Inflammatory macrophage treated with lipopolysaccharide for 4 hours (primary cell): ENCODE results near the gene MAPK11.
A peak's percentile ranks its signal among the peaks of the same experiment; 100 is the strongest.

Experiments
- DNase-seq: peaks from one replicate; pipeline ENCODE4 v3.0.0-alpha.2; 2020

Gene MAPK11

DNA sequence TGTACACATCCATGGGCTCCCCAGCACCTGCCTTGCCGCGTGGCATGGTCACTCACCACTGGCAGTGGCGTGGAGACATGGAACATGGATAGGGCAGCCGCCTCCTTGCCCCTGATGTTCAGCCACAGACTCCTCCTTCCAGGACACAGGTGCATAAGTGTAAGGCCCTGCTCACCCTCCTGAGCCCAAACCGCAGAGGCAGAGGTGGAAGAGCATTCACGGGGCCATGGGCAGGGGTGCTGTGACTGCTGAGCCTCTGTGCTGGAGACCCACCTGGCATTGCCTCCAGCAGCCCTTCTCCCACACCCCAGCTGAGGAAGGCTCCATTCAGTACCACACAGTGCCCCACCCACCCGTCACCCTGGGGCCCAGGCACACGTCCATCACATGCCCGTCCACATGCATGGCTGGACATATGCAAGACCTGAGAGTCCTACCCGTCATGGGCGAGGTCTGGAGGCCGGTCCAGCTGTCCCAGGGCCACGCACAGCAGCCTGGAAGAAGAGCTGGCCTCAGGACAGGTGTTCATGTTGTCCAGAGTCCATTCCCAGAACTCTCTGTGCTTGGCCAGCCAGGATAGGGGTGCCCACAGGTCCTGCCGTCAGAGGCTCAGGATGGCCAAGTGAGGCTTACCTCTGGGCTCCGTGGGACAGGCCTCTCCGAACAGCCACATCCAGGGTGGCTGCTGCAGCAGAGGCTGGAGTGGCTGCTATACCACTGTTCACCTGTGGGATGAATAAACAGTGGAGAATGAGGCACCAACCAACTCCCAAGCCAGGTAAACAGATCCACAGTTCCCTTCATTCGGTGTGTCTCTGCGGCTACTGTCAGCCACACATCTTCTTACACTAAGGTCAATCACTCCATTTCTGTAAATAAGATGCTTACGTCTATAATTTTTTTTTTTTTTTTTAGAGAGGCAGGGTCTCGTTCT is 23.7 kb downstream of the MAPK11 start:
- no peak for DNase-seq

DNA sequence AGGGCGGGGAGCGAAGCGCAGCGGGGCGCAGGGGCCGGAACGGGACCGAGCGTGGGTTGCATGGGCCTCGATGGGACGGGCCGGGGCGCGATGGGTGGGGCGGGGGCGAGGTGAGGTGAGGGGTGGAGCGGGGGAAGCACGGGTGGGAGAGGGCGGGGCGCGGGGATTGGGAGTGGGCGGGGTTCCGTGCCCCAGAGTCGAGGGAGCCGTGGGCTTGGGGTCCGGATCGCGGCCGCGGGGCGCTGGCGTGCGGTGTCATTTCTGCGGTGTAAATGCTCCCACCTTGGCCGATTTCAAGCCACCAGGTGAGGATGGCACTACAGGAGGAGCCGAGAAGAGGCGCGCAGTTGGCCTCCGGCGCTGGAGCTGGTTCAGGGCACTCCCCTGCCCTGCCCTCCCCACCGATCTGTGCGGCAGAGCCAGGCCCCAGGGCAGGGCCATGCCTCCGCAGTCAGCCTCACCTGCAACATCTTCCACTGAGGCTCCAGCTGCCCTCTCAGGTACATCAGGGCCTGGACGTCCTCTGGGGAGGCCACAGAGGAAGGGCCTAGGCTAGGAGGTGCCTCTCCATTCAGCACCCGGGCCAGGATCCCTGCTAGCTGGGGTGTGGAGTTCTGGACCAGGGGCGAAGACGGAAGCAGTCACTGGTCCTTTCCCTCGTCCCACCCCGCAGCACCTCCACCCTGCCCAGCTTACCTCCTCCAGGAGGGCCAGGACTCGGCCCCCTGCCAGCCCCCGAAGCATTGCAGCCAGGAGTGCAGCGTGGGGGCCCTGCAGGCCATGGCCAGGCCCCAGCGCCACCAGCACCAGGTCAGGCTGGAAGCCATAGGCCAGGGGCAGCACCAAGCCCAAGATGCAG is 24.7 kb downstream of the MAPK11 start:
- DNase-seq: no peak

DNA sequence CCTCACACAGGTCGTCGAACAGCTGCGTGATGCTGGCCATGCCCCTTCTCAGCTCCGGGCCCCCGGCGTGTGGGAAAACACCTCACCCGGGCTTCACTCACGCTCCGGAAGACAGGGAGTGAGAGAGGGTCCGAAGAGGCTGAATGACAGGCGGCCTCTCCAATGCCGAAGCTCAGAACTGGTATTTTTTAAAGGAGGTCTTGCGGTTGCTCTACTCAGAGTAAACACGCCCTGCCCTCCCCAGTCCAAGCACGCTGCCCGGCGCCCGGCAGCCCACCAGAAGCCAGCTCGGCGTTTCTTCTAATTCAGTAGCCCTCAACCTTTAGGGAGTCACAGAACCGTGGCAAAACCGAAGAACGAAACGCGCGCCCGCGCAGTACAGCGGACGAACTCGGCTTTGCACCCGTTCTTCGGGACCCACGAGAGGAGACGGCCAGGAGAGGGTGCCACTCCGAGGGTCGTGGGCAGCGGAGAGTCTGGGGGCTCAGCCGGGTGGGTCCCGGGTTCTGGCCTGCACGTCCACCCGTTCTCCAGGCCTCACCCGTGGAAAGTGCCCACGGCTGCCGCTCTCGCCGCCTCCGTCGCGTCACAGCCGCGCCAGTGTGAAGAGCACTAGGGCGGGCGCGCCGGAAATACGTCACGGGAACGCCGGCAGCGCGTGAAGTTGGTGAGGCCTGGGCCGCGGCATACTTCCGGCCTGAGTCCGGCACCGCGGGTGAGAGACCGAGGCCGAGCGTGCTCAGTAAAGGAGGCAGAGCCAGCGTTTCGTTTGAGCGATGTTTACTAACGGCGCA is 25.6 kb downstream of the MAPK11 start, which contains the start of gene TUBGCP6:
TSS of gene TUBGCP6 (minus strand) at position 604 of the 794 bp plus-strand sequence. CDS start at position 40, 564 bp downstream.
- peak; percentile 95 for DNase-seq

DNA sequence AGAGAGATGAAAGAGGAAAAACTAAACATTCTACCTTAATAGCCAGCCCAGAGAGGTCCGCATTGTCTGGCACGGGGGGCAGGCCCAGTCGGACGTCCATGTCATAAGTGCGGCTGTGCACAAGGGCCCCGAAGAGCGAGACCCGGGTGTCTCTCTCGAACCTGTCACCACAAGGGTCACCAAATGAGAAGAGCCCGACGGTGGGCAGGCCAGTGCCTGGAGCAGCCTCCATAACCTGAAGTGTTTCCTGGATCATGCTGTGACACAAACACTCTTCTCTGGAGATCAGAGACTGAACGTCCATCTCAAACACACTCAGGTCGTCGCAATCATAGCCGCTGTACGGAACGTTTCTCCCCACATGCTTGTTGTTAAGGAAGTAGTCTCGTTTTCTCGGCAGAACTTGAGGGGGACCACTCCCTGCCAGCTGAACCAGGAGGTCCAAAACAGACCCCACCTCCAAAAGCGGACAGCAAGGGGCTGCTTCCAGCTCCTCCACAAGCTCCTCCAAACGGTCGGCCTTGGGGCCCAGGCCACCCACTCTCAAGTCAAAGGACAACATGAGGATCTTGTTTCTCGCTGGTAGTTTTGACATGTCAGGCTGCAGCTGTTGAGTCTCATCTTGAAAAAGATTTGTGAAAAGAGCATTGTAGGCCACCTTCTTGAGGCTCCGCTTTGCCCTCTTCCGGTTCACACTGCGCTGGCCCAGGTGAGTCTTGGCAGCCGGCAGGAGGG is 26.3 kb downstream of the MAPK11 start:
- no peak for DNase-seq

DNA sequence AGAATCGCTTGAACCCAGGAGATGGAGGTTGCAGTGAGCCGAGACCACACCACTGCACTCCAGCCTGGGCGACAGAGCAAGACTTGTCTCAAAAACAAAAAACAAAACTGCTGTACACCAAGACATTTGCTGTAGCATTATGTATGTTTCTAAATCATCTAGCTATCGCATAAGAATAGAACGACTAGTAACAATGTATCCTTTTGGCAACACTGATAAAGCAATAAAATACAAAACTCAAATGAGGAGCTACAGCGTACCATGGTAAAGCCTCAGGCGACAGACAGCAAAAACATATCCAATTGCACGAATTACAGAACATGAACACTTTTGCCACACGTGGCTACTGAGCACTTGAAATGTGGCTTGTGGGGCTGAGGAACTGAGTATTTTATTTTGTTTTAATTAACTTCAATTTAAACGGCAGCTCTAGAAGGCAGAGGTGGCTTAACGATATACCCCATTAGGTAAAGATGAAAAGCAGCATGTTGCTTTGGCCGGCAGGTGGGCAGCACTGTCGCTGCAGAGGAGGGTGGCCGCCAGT is 27.7 kb downstream of the MAPK11 start:
- DNase-seq: no peak

DNA sequence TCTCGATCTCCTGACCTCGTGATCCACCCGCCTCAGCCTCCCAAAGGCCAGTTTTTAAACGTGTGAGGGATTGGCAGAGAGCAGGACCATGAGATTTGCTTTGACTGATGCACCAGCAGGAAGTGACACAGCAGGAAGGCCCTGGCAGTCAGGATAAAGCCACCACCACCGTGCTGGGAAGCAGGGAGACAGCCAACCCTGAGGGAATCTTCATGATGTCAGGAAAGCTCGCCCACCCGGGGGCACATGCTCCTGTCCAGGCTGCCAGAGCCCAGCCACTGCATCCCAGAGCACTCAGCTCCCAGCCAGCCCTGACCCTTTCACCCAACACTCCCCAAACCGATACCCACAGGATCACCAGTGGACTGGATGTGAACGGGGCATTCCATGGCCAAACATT is 31.4 kb downstream of the MAPK11 start:
- no peak for DNase-seq

DNA sequence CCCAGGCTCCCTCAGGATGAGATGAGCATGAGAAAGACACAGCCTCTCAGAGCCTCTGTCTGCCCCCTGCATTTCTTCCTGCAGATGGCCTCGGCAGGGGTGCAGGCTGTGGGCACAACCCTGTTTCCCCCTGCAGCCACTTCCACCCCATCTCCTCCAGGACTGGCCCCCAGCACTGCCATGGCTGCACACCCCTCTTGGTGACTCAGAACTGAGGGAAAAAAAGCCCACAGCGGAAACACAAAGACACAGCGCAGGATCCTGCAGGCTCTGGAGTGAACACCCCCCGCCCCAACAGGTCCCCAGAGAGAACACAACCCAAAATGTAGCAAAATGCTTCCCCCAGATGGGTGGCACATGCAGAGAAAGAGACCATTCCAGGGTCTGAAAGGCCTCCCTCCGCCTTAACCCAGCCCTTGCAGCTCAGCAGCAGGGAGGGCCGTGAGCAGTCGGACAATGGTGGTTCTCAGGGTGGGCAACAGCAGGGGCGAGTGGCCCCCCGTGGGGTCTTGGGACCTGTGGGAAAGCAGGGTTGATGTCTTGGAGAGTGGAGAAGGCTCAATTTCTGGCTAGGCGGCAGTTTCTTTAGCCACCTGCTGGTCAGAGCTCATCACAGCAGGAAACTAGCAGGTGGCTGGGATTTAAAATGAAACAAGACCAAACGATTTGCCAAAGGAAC is 33.3 kb downstream of the MAPK11 start:
- DNase-seq: peak; percentile 9

DNA sequence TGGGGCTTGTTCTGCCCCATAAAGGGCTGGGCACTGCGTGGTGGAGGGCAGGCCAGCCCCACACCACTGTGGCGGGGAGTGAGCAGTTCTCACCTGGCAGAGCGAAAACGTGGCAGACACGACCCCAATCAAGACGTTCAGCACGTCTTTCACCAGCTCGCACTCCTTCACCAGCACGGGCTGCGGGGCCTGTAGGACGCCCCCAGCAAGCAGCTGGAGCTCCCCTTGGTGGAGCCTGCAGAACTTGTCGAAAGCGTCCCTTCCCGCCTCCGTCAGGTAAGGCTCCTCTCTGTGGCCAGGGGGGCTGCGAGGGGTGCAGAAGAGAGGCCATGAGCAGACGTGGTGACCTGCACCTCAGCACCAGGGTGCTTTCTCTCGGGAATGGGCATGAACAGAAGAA is 37.0 kb downstream of the MAPK11 start:
- no peak for DNase-seq

DNA sequence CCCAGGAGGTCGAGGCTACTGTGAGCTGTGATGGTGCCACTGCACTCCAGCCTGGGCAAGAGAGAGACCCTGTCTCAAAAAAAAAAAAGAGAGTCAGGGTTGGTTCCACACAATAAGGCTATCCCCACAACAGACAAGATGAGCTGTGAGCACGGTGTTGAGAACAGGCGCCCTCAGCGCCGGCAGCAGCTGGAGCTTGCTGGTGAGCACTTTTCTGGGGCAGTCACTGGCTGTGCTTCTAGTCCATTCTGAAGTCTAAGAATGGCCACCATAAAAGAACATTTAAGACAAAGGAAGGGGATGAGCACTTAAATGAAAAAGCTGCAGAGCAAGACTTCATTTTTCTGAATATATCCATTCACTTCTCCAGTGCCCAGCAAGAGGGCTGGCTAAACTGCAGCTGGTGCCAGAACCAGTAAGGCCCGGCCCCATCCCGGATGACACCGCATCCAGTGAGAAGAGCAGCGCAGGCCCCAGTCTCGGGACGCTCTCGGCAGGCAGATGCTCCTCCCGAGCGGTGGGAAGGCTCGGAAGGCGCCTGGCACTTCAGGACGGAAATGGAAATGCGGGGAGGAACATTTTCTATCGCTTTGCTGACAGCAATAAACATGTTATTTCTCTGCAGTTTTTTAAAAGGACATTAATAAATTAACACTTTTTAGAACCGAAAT is 37.6 kb downstream of the MAPK11 start:
- DNase-seq: no peak

DNA sequence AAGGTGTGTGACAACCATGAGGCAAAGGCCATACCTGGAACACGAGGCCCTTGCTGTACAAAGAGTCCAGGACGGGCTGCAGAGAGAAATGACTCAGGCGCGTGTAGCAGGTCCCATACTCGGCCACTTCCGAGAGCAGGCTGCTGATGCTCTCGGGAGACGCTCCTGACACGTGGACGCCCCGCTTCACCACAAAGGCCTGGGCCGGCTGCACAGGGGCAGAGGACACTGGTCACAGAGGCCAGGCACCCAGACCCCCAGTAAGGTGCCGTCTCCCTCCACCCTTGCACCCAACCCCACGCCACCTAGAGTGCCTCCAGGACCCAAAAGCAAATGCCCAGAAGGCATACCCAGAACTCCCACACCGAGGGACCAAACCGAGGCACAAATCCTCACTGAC is 40.8 kb downstream of the MAPK11 start:
- DNase-seq: no peak

DNA sequence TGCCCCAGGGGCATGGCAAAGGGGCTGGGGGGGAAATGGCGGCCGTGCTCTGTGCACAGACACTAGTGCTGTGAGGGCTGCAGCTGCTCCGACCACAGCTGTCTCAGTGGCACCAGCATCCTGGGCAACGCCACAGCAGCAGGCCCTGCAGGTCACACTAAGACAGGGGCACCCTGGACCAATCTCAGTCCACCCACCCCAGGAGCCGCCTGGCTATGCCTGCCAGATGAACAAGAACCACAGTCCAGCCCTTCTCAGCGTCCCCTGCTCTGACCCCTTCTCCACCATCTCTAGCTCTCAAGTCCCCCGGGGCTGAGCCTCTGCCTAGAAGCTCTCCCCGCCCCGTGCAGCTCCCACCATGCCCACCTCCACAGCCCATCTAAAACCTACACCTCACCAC is 41.8 kb downstream of the MAPK11 start:
- DNase-seq: no peak

DNA sequence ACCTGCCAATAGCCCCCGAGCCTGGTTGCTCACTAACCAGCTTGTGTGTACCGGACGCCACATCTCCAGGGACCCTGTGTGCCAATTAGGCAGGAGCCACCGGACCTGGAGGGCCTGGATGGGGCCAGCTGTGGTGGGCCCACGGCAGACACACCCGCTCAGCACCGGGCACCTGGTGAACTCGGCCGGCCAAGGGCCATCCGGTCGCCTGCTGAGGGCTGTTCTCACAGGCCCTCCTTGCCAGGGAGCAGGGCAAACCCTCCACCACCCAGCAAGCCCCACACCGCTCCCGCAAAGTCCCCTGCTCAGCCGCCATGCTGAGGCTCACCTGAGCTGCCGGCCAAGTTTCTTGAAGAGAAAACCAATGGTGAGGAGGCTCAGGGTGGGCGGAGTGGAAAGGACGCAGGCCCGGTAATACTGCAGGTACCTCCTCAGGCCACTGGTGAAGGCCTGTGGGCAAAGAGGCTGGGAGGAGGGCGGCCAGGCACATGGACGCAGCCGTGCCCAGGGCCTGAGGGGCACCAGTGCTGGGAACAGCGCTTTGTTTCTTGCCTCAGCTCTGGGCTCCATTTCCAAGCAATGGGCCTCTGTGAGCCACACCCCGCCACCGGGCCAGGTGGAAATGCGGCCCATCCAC is 42.5 kb downstream of the MAPK11 start:
- no peak for DNase-seq

DNA sequence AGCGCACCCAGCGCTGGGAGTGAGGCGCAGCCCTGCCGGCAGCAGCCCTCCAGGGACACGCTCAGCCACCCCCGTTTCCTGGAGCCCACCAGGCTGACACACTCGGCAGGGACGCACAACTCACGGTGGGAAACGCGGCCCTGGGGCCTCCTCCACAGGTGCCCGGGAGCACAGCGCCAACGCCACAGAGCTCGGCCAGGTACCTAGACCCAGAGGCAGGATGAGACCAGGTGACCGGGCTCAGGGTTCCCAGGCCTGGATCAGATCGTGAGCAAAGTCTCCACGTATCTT is 43.4 kb downstream of the MAPK11 start:
- no peak for DNase-seq

DNA sequence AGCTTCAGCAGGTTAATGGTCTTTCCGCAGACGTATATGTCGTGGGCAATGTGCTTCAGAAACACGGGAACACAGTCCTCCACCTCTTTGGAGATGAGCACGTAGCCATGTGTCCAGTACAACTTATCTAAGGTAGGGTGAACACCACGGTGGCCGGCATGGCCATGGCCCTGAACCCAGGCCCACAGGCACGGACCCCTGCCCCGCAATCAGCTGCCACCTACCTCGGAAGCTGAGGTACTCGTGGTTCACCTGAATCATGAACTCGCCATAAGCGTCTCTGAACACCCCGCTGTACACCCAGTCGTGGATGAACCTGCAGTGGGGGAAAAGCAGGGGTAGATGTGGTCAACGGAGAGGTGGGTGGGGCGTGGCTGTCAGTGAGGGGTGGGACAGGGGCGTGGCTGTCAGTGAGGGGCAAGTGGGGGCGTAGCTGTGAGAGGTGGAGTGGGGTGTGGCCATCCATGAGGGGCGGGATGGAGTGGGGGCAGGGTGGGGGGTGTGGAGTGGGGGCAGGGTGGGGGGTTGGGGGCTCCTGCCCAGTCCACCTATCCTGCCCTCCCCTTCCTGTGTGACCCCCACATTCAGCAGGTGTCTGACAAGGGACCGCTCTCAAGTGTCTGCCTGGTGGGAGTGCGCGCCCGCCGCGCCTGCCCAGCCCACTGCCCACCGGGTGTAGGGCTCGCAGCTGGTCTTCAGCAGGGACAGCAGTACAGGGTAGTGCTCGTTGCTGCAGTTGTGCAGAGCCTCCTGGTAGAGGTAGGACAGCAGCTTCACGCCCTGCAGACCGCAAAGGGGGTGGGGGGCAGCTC is 43.9 kb downstream of the MAPK11 start:
- DNase-seq: no peak

DNA sequence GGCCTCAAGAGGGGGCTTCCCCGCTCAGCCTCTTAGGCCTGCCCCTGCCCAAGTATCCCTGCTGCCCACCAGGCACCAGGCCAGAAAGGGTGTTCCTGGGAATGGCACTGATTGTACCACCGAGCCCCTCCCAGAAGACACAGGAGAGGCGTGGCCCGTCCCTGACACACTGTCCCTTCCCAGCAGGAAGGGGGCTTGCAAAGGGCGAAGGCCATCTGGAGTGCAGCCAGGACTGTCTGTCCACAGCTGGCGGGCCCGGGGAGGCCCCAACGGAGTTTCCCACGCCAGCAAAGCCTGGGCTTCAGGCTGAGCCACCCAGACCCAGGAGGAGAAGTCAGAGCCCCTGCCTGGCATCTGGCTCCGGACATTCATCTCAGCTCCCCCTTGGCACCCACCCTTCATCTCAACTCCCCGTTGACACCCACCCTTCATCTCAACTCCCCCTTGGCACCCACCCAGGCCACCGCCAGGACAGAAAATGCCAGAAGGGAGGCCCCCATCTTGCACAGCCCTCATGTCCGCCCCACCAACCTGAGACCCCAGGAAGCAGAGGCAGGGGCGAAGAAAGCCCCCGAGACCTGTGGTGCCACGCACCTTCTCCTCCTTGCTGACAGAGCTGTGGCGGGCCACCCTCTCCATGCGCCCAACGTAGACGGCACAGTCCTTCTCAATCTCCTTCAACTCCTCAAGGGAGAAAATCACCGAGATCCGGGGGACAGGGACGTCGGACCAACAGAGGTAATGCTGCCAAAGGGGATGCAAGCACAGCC is 44.8 kb downstream of the MAPK11 start:
- DNase-seq: no peak

DNA sequence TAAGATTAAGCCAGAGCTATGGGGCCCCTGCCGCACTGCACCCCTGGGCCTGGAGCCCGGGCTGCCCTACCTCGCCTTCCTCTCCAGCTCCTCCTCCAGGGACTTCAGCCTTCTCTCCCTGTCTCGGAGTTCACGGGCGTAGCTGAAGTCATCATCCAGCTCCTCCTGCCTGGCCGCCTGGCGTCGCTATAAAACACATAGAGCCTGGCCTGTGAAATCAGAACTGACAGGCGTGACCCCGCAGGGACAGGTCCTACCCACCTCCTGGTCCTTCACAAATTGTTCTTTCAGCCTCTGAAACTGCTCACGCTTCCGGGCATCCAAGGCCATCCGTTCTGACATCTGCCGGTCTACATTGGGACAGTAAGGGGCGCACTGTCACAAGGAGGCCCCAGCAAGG is 46.1 kb downstream of the MAPK11 start:
- DNase-seq: no peak

DNA sequence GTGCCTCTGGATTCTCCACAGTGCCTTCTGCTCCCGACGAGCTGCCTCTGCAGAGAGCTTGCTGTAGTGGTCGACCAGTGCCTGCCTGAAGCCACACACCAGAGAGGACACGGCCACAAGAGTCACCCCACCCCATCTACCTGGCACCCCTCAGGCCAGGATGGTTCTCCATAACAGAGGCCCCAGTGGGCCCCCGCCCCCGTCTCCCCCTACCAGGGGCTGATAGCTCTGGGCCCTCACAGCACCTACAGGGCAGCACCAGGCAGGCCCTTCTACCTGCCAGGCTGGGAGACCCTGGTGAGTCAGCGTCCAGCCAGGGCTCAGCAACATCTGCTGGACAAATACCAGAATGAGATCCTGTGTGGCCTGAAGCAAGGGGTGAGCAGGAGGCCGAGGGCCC is 47.7 kb downstream of the MAPK11 start:
- DNase-seq: no peak

DNA sequence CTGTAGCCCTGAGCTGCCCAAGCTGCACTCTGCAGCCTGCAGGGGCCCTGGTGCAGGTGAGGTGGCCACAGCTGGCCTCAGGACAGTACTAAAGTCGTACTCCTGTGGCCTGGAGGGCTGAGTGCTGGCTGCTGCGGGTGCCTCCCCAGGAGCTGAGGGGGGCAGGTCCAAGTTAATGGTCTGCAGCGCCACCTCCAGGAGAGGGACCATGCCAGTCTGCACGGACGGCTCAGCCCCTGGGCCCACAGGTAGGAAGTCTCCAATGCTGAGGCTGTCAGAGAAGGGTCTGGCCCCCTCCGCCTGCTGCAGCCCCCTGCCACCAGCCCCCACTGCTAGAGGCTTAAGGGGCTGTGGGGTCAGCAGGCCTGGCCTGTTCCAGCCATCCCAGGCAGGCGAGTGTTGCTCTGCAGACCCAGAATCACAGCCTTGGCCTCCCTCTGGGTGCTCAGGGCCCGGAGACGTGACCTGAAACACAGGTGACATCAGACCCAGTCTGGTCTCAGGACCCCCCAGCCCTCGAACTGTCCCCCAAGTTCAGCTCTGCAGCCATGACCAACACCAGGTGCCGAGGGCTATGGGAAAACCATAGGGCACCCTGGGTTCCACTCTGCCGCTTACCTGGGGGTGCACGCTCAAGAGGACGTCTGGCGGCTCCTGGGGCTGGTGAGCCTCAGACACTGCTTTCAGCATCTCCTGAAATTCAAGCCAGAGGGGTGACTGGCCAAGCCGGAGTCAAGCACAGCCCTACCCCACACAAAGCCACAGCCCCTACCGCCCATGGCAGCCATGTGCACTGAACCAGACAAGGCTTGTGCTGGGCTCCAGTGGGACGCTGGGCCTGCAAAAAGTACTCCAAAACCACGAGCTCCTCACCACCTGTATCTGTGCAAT is 48.5 kb downstream of the MAPK11 start:
- DNase-seq: no peak
